Heart left ventricle (tissue), 16 donors: ENCODE data around the gene SP140. TPM values are rescaled to one million over a fixed set of nuclear protein-coding genes. Genes with fewer than 3 reads are reported as not detected.

Experiments
- ATAC-seq, 4 donors: fragments of 200-7000 bp; cut with Tn5 transposase; one replicate each; pipeline ENCODE4 v1.9.1; 2020 to 2022; ENCODE audit warnings: moderate library complexity in 4 of 4, mild to moderate bottlenecking in 3 of 4, moderate number of reproducible peaks in 1 of 4
- DNase-seq, 5 donors: peaks; one replicate each; pipeline ENCODE4 v3.0.0-alpha.2; 2020
- H3K27ac ChIP-seq, 12 donors: fragments of 200-600 bp; sonication (generic) in 4 of 12; one replicate each; pipeline versions ENCODE4 v1.5.0 to v1.8.0; 2016 to 2022; ENCODE audit warnings: mild to moderate bottlenecking in 2 of 12
- H3K27me3 ChIP-seq, 9 donors: fragments of 200-600 bp; sonication (generic) in 2 of 9; one replicate each; pipeline versions ENCODE4 v1.5.1 to v1.8.0; 2016 to 2022; ENCODE audit warnings: mild to moderate bottlenecking in 3 of 9
- H3K36me3 ChIP-seq, 9 donors: fragments of 200-600 bp; sonication (generic) in 2 of 9; one replicate each; pipeline versions ENCODE4 v1.5.0 to v1.8.0; 2018 to 2022; ENCODE audit warnings: mild to moderate bottlenecking in 2 of 9
- H3K4me1 ChIP-seq, 12 donors: fragments of 200-600 bp; sonication (generic) in 4 of 12; one replicate each; pipeline versions ENCODE4 v1.5.0 to v1.8.0; 2016 to 2022; ENCODE audit warnings: mild to moderate bottlenecking in 3 of 12
- H3K4me3 ChIP-seq, 12 donors: fragments of 200-600 bp; sonication (generic) in 4 of 12; one replicate each; pipeline versions ENCODE4 v1.5.0 to v1.8.0; 2017 to 2022; ENCODE audit warnings: mild to moderate bottlenecking in 9 of 12, moderate library complexity in 4 of 12
- H3K9me3 ChIP-seq, 12 donors: fragments of 200-600 bp; sonication (generic) in 4 of 12; one replicate each; pipeline versions ENCODE4 v1.5.0 to v1.8.0; 2016 to 2022; ENCODE audit warnings: mild to moderate bottlenecking in 1 of 12
- POLR2A ChIP-seq, 2 donors: fragments of 450-650 bp; IDR thresholded peaks; one replicate each; pipeline ENCODE4 v1.6.1; 2017; ENCODE audit warnings: antibody characterized with exemption in 2 of 2, mild to moderate bottlenecking in 2 of 2, moderate library complexity in 2 of 2
- WGBS, 4 donors: extraction: QIAGEN DNeasy Blood & Tissue Kit in 2 of 4; methylation state at CpG; one replicate each; pipeline versions ENCODE4 v1.1.5 to v1.1.7; 2013 to 2018; 5-methylcytosine and 5-hydroxymethylcytosine counted together
- intact Hi-C, 10 donors: fragments of 100-400 bp; cut with DNase I; formaldehyde crosslinking; loops; one replicate each; pipeline versions ENCODE4 v1.11.1 to v1.14.2; 2022
- polyA plus RNA-seq, 2 donors: library from polyadenylated mRNA; stranded (reverse); fragments of 200-250 nt; gene quantifications; one replicate each; pipeline ENCODE4 v1.2.3, GENCODE V29; 2013
- total RNA-seq, 9 donors: library from RNA; depleted of rRNA in 2 of 9; stranded (reverse); fragments of >200 nt in 2 of 9; fragmentation: NEBNext Ultra II Directional in 3 of 9; extraction: Animal tissue kit (Norgen Biotek cat#: 25700) in 3 of 9; gene quantifications; one replicate each; pipeline versions ENCODE4 v1.1.0 to v1.2.4, GENCODE V29; 2016 to 2023
- TF ChIP-seq, protein P1 (sequence below), 12 donors: fragments of 200-600 bp; sonication (generic) in 4 of 12; IDR thresholded peaks; one replicate each; pipeline versions ENCODE4 v1.5.0 to v1.8.0; 2018 to 2022; ENCODE audit warnings: antibody characterized with exemption in 12 of 12, mild to moderate bottlenecking in 5 of 12
- donor health status: ischemic (EF 13 %, LVEDD 7.1; RV severe dilation, severe dysfunction).
- donor health status: healthy with polysubstance abuse.
- donor health status: DM: no; HTN: yes; CAD: no.
- donor health status: DM: no; HTN: no; CAD: no.
- donor health status: ischemic (EF 25% LVEDD 6.9; RV normal size, moderate dysfunction).
- donor health status: ischemic (EF 25% LVEDD 5.7; RV mildly dilated, moderate dysfunction).
- donor health status: healthy.
- donor health status: DM: yes; HTN: yes; CAD: no.
- donor health status: ischemic (EF 35%, LVEDD 5.7; RV mildly dilated, moderate dysfunction).
- donor health status: nonischemic (EF 11% LVEDD 7.7; RV severe dilation, severe dysfunction).
- donor health status: DM: yes; HTN: yes; CAD: no.
- donor health status: PGD.
- donor health status: ischemic (EF 29% LVEDD 5.4; RV normal size, mild dysfunction).
- donor health status: nonischemic (EF 23%, LVEDD 6.1; RV moderate dilation, normal function).

Gene SP140
- total and polyA plus RNA-seq, 11 donors: 0.46 to 9.6 (median 0.62) TPM

DNA sequence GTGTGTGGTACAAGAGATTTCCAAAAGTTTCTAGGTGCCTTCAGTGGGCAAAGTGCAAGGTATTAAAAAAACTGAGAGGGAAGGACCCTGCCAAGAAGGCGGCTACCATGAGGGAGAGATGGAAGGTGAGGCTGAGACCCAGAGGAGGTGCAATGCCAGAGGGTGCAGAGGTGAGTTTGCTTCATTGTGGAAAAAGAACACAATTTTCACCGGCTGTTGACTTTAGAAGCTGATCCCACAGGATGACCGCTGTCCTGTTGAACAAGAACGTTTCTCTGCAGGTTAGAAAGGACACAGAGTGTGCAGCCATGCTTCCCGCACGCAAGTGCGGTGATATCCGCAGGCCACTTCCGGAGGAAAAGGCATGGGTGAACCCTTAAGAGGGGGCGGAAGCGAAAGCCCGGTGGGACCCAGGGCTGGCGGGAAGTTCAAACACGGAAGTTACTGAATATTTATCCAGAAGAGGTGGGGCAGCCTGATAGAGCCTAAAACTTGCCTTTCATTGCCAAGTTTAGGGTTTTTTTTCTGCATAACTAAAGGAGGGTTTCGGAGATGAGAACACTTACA, 22.3 kb upstream of the SP140 start:
- Histone ChIP-seq H3K27me3 (no peaks in the 10 kb centered on the region), H3K4me1 (peaks cover 0 to 19% (median 0%) of the 10 kb centered on the region in 12 donors), H3K4me3 (no peak overlapping the region), H3K36me3 (peaks cover 0 to 100% (median 92%) of the 10 kb centered on the region in 9 donors), H3K9me3 (peaks cover 0 to 1% (median 0%) of the 10 kb centered on the region in 12 donors), H3K27ac (peak overlapping the region in 5 of 12 donors; percentile 2 to 61 (median 27))
- DNase-seq (peak in 3 of 5 donors; percentile 27 to 42 (median 29)), ATAC-seq (peak in 3 of 4 donors; percentile 58 to 92 (median 64))
- WGBS, 4 donors: 77 to 89% (median 84%) methylated on average over 15 of the region's 15 CpGs
- intact Hi-C loops: loop anchor here in 1 of 10 donors (10.0 kb wide), 1 partner anchor 412 kb away; no protein-coding TSS in a partner anchor
- TF ChIP-seq POLR2A (IDR thresholded peaks at IDR 0.05): no peak
- TF ChIP-seq, protein P1, sequence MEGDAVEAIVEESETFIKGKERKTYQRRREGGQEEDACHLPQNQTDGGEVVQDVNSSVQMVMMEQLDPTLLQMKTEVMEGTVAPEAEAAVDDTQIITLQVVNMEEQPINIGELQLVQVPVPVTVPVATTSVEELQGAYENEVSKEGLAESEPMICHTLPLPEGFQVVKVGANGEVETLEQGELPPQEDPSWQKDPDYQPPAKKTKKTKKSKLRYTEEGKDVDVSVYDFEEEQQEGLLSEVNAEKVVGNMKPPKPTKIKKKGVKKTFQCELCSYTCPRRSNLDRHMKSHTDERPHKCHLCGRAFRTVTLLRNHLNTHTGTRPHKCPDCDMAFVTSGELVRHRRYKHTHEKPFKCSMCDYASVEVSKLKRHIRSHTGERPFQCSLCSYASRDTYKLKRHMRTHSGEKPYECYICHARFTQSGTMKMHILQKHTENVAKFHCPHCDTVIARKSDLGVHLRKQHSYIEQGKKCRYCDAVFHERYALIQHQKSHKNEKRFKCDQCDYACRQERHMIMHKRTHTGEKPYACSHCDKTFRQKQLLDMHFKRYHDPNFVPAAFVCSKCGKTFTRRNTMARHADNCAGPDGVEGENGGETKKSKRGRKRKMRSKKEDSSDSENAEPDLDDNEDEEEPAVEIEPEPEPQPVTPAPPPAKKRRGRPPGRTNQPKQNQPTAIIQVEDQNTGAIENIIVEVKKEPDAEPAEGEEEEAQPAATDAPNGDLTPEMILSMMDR (IDR thresholded peaks at IDR 0.05): no peak

DNA sequence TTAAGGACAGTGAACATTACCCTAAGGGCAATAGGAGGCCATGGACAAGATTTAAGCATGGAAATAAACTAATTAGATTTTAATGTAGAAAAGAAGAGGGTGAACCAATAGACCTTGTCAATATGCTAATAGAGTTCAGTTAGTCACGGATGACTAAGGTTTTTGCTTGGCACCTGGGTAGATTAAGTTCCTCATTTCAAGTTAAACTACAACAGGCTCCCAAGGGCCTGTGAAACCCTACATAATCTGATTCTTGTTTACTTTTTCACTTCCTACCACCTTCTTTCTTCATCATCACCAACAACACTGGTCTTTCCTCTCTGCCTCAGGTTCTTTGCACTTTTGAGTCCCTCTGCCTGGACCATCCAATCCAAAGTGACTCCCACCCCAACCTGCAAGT, 20.5 kb upstream of the SP140 start:
- Histone ChIP-seq H3K36me3 (peaks cover 0 to 100% (median 92%) of the 10 kb centered on the region in 9 donors), H3K27me3 (no peaks in the 10 kb centered on the region), H3K4me1 (peaks cover 0 to 36% (median 0%) of the 10 kb centered on the region in 12 donors), H3K27ac (no peak overlapping the region), H3K4me3 (no peak overlapping the region), H3K9me3 (no peaks in the 10 kb centered on the region)
- TF ChIP-seq, protein P1 (IDR thresholded peaks at IDR 0.05): no peak
- TF ChIP-seq POLR2A (IDR thresholded peaks at IDR 0.05): no peak
- intact Hi-C loops: loop anchor here in 1 of 10 donors (10.0 kb wide), 1 partner anchor 410 kb away; no protein-coding TSS in a partner anchor
- ATAC-seq: no peak
- no peak for DNase-seq
- WGBS, 4 donors: 82 to 100% (median 91%) methylated on average over 1 of the region's 1 CpG

DNA sequence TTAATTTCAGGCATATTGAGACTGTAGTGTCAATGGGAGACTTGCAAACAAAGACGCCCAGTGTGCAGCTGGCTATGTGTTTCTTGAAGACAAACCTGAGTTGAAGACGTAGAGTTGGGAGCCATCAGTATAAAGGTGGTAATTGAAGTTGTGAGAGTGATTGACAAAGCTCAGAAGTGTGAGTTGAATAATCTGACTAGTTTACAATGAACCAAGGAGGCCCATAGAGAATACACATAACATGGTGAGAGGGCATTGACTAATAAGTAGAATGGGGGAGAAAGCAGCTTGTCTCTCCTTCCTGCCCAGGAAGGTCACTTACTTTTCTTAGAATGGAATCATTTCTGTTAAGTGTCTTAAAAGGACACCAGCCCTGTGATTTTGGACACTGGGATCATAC, 19.8 kb upstream of the SP140 start:
- Histone ChIP-seq H3K36me3 (peaks cover 0 to 100% (median 92%) of the 10 kb centered on the region in 9 donors), H3K4me3 (no peak overlapping the region), H3K27me3 (no peaks in the 10 kb centered on the region), H3K27ac (no peak overlapping the region), H3K4me1 (peaks cover 0 to 43% (median 0%) of the 10 kb centered on the region in 12 donors), H3K9me3 (no peaks in the 10 kb centered on the region)
- ATAC-seq (no peak), DNase-seq (no peak)
- 93 to 96% (median 95%) methylated on average over 2 of the region's 2 CpGs for WGBS, 4 donors
- TF ChIP-seq, protein P1 (IDR thresholded peaks at IDR 0.05): no peak
- TF ChIP-seq POLR2A (IDR thresholded peaks at IDR 0.05): no peak
- intact Hi-C loops: loop anchor here in 1 of 10 donors (10.0 kb wide), 1 partner anchor 409 kb away; no protein-coding TSS in a partner anchor

DNA sequence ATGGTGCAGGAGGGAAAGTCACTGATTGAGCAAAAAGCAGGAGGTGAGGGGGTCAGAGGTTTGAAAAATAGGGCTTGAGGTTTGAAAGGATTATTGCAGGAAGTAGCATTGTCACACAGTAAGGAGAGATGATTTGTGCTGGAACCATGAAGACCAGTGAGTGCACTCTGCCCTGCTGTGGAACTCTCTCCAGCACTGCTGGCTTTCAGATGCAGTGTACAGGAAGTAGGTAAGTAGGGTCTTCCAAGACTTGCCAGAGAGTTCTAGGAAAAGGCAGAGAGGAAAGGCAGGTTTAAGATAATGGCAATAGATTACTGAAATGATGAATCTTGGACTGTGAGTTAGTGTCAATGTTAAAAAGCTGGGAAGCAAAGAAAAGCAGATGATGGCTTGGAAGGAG, 17.0 kb upstream of the SP140 start:
- TF ChIP-seq, protein P1 (IDR thresholded peaks at IDR 0.05): no peak
- TF ChIP-seq POLR2A (IDR thresholded peaks at IDR 0.05): no peak
- Histone ChIP-seq H3K27ac (no peak overlapping the region), H3K4me3 (no peak overlapping the region), H3K4me1 (peaks cover 0 to 44% (median 0%) of the 10 kb centered on the region in 12 donors), H3K9me3 (no peaks in the 10 kb centered on the region), H3K36me3 (peaks cover 2 to 100% (median 99%) of the 10 kb centered on the region in 9 donors), H3K27me3 (no peaks in the 10 kb centered on the region)
- ATAC-seq: no peak
- DNase-seq: no peak
- intact Hi-C loops: loop anchor here in 1 of 10 donors (10.0 kb wide), 1 partner anchor 406 kb away; no protein-coding TSS in a partner anchor
